H9 (cell line): ENCODE measurements around the gene STON2. TPM values are rescaled to one million over a fixed set of nuclear protein-coding genes. Genes with fewer than 3 reads are reported as not detected.

ENCODE experiments used
- DNase-seq: peaks from one replicate; pipeline ENCODE4 v3.0.0-alpha.2; 2017
- H2AFZ ChIP-seq: one replicate; pipeline ENCODE4 v1.6.1; 2013; ENCODE audit warnings: mild to moderate bottlenecking, low read length, control low read depth, moderate library complexity
- H2AK5ac ChIP-seq: 2 replicates; pipeline ENCODE4 v1.6.1; 2013; ENCODE audit warnings: low read length, control low read depth, mixed read lengths; ENCODE audit not compliant: insufficient read length
- H2BK120ac ChIP-seq: one replicate; pipeline ENCODE4 v1.6.1; 2013; ENCODE audit warnings: low read depth, mild to moderate bottlenecking, low read length, control low read depth, inconsistent platforms; ENCODE audit not compliant: poor library complexity, severe bottlenecking
- H2BK12ac ChIP-seq: 2 replicates; pipeline ENCODE4 v1.6.1; 2013; ENCODE audit warnings: low read length, control low read depth, mixed read lengths, low read depth; ENCODE audit not compliant: insufficient read length
- H2BK15ac ChIP-seq: 2 replicates; pipeline ENCODE4 v1.6.1; 2013; ENCODE audit warnings: low read depth, low read length, control low read depth
- H2BK20ac ChIP-seq: one replicate; pipeline ENCODE4 v1.6.1; 2013; ENCODE audit warnings: low read depth, mild to moderate bottlenecking, low read length, control low read depth, inconsistent platforms; ENCODE audit not compliant: poor library complexity, severe bottlenecking
- H2BK5ac ChIP-seq: 2 replicates; pipeline ENCODE4 v1.6.1; 2013; ENCODE audit warnings: low read length, control low read depth, mixed read lengths; ENCODE audit not compliant: insufficient read length
- H3K14ac ChIP-seq: 2 replicates; pipeline ENCODE4 v1.6.1; 2013; ENCODE audit warnings: low read length, control low read depth; ENCODE audit not compliant: insufficient read depth
- H3K18ac ChIP-seq: 2 replicates; pipeline ENCODE4 v1.6.1; 2013; ENCODE audit warnings: low read depth, mild to moderate bottlenecking, mixed read lengths, low read length, control low read depth; ENCODE audit not compliant: insufficient read length
- H3K23ac ChIP-seq: 2 replicates; pipeline ENCODE4 v1.6.1; 2013; ENCODE audit warnings: low read length, control low read depth, mixed read lengths, low read depth; ENCODE audit not compliant: insufficient read length
- H3K23me2 ChIP-seq: 2 replicates; pipeline ENCODE4 v1.6.1; 2013; ENCODE audit warnings: low read depth, mild to moderate bottlenecking, mixed read lengths, low read length, control low read depth; ENCODE audit not compliant: insufficient read length, poor library complexity, severe bottlenecking
- H3K27ac ChIP-seq: 2 replicates; pipeline ENCODE4 v1.5.1; 2013; ENCODE audit warnings: low read length, control low read depth, mixed read lengths, low read depth; ENCODE audit not compliant: insufficient read length
- H3K27me3 ChIP-seq: 2 replicates; pipeline ENCODE4 v1.6.1; 2013; ENCODE audit warnings: low read length, control low read depth, inconsistent platforms; ENCODE audit not compliant: insufficient read depth
- H3K4ac ChIP-seq: 2 replicates; pipeline ENCODE4 v1.6.1; 2013; ENCODE audit warnings: low read depth, mild to moderate bottlenecking, control low read depth, inconsistent platforms, low read length, moderate library complexity
- H3K4me1 ChIP-seq: 2 replicates; pipeline ENCODE4 v1.6.1; 2013; ENCODE audit warnings: low read length, control low read depth, inconsistent platforms; ENCODE audit not compliant: insufficient read depth
- H3K4me2 ChIP-seq: 2 replicates; pipeline ENCODE4 v1.6.1; 2013; ENCODE audit warnings: low read length, control low read depth, mixed read lengths; ENCODE audit not compliant: insufficient read length, insufficient read depth
- H3K56ac ChIP-seq: 2 replicates; pipeline ENCODE4 v1.6.1; 2013; ENCODE audit warnings: low read depth, mild to moderate bottlenecking, mixed read lengths, low read length, control low read depth; ENCODE audit not compliant: insufficient read length
- H3K79me1 ChIP-seq: 2 replicates; pipeline ENCODE4 v1.6.1; 2013; ENCODE audit warnings: low read depth, mild to moderate bottlenecking, moderate library complexity, low read length, control low read depth, inconsistent platforms; ENCODE audit not compliant: insufficient read depth, poor library complexity, severe bottlenecking
- H3K79me2 ChIP-seq: 2 replicates; pipeline ENCODE4 v1.6.1; 2013; ENCODE audit warnings: low read length, control low read depth, inconsistent platforms; ENCODE audit not compliant: insufficient read depth
- H3K9ac ChIP-seq: 2 replicates; pipeline ENCODE4 v1.6.1; 2013; ENCODE audit warnings: low read length, control low read depth, mixed read lengths; ENCODE audit not compliant: insufficient read length; ENCODE audit errors: extremely low read depth
- H3K9me3 ChIP-seq: one replicate; pipeline ENCODE4 v1.6.1; 2013; ENCODE audit warnings: low read depth, low read length, inconsistent platforms; ENCODE audit not compliant: control insufficient read depth
- H3T11ph ChIP-seq: one replicate; pipeline ENCODE4 v1.6.1; 2013; ENCODE audit warnings: mild to moderate bottlenecking, low read length, control low read depth, inconsistent platforms
- H4K20me1 ChIP-seq: one replicate; pipeline ENCODE4 v1.6.1; 2013; ENCODE audit not compliant: control insufficient read depth, insufficient read length, insufficient read depth
- H4K5ac ChIP-seq: 2 replicates; pipeline ENCODE4 v1.6.1; 2013; ENCODE audit warnings: low read depth, mild to moderate bottlenecking, mixed read lengths, low read length, control low read depth; ENCODE audit not compliant: insufficient read length
- H4K8ac ChIP-seq: replicated peaks from 2 replicates; pipeline ENCODE4 v1.6.1; 2013; ENCODE audit warnings: low read length, control low read depth, mixed read lengths, low read depth; ENCODE audit not compliant: insufficient read length
- H4K91ac ChIP-seq: 2 replicates; pipeline ENCODE4 v1.6.1; 2013; ENCODE audit warnings: low read depth, mild to moderate bottlenecking, moderate library complexity, mixed read lengths, low read length, control low read depth; ENCODE audit not compliant: insufficient read length
- H3K27ac Mint-ChIP-seq, 3 experiments: 2 replicates in 2 of 3; 3 replicates in 1 of 3; pipeline ENCODE4 v1.8.0; 2020 to 2021; ENCODE audit warnings: mixed read lengths in 3 of 3, mild to moderate bottlenecking in 1 of 3, moderate library complexity in 1 of 3
- H3K27me3 Mint-ChIP-seq: 2 replicates; pipeline ENCODE4 v1.8.0; 2021; ENCODE audit warnings: low read depth, mild to moderate bottlenecking, moderate library complexity, mixed read lengths
- H3K36me3 Mint-ChIP-seq, 3 experiments: 2 replicates in 2 of 3; 3 replicates in 1 of 3; pipeline ENCODE4 v1.8.0; 2020 to 2021; ENCODE audit warnings: low read depth in 3 of 3, mixed read lengths in 3 of 3; ENCODE audit not compliant: insufficient read depth in 1 of 3
- H3K4me1 Mint-ChIP-seq, 2 experiments: 2 replicates each; pipeline ENCODE4 v1.8.0; 2020; ENCODE audit warnings: mixed read lengths in 2 of 2
- H3K4me3 Mint-ChIP-seq, 2 experiments: 2 replicates in 1 of 2; 3 replicates in 1 of 2; pipeline ENCODE4 v1.8.0; 2020 to 2021; ENCODE audit warnings: mild to moderate bottlenecking in 2 of 2, mixed read lengths in 2 of 2, moderate library complexity in 1 of 2
- H3K9me3 Mint-ChIP-seq, 2 experiments: 2 replicates in 1 of 2; 3 replicates in 1 of 2; pipeline ENCODE4 v1.8.0; 2020; ENCODE audit warnings: mild to moderate bottlenecking in 2 of 2, mixed read lengths in 2 of 2, moderate library complexity in 1 of 2
- CTCF ChIP-seq: fragments of 200-600 bp; sonication (generic); conservative IDR thresholded peaks from 3 replicates; pipeline ENCODE4 v1.8.0; 2021; ENCODE audit warnings: antibody characterized with exemption, mild to moderate bottlenecking
- WGBS: extraction: QIAGEN DNeasy Blood & Tissue Kit; methylation state at CpG from one replicate; pipeline ENCODE4 v1.1.7; 2013; ENCODE audit warnings: missing lambda C conversion rate, low lambda C conversion rate, mixed read lengths; ENCODE audit not compliant: insufficient read length; ENCODE audit errors: extremely low coverage; 5-methylcytosine and 5-hydroxymethylcytosine counted together
- total RNA-seq: library from RNA; stranded (reverse); gene quantifications from 2 replicates; pipeline ENCODE4 v1.2.1, GENCODE V29; 2021

STON2 gene
- total RNA-seq, 1 experiment from 2014 or later, result 62.9 TPM

GRCh38 chr14:81400852-81401251 is 728 bp upstream of the STON2 start:
- Histone ChIP-seq H3K79me1 (no peaks in the 10 kb centered on the region), H3K27ac (no peak overlapping the region), H2AFZ (no peak overlapping the region), H3K23me2 (no peaks in the 10 kb centered on the region), H4K91ac (no peak overlapping the region), H3K4me1 (no peaks in the 10 kb centered on the region), H3K14ac (no peak overlapping the region), H2BK120ac (no peak overlapping the region), H3K18ac (no peak overlapping the region), H3K9me3 (no peaks in the 10 kb centered on the region), H3T11ph (no peak overlapping the region), H3K79me2 (no peaks in the 10 kb centered on the region), H4K20me1 (no peaks in the 10 kb centered on the region), H4K5ac (no peak overlapping the region), H4K8ac (no peak overlapping the region), H3K27me3 (no peaks in the 10 kb centered on the region), H2AK5ac (no peak overlapping the region), H2BK15ac (no peak overlapping the region), H3K4me2 (no peak overlapping the region), H3K56ac (no peak overlapping the region), H2BK5ac (no peak overlapping the region), H2BK12ac (no peak overlapping the region), H3K9ac (no peak overlapping the region), H3K4ac (no peak overlapping the region), H2BK20ac (no peak overlapping the region), H3K23ac (no peak overlapping the region)
- Mint-ChIP-seq H3K27ac (no peak overlapping the region), H3K4me1 (peaks cover 8 to 20% of the 10 kb centered on the region in 2 experiments), H3K36me3 (peaks cover 20 to 24% (median 24%) of the 10 kb centered on the region in 3 experiments), H3K4me3 (no peak overlapping the region), H3K27me3 (no peaks in the 10 kb centered on the region), H3K9me3 (no peaks in the 10 kb centered on the region)
- TF ChIP-seq CTCF, result no peak
- no peak for DNase-seq
- WGBS, result no CpG with 5 or more reads among the region's 8 CpGs
